SHP77 treated with DMSO at 0.1 percent for 48 hours (cell line): ENCODE data around the gene CAMK1D.

Experiments used
- DNase-seq: peaks from one replicate; lab custom pipeline; 2025; lab: John Stamatoyannopoulos, UW

CAMK1D gene

GRCh38 chr10:12828736-12829135, 479.4 kb downstream of the CAMK1D start:
- DNase-seq: no peak

DNA sequence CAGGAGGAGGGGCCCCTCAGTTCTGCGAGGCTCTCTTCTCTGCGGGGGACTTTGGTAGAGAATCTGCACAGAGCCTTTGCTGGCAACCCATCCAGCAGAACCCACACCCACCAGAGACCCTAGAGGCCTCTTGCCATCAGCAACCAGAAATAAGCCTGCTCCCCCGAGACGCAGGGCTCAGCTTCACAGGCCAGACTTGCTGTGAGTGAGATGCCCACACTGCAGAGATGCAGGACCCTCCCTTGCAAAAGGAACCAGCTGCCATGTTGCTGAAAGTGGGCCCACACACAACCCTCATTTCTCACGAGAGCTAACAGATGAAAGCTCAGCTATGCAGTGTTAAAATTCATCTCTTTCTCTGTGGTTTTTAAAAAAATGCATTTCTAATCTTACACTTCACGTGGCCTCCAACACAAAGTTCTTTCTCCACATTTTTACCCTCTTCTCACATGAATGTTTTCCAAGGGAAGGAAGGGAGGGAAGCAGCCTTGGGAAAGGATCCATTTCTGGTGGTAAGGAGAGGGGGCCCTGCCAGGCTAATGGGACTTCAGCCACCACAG, 480.6 kb downstream of the CAMK1D start:
- DNase-seq: no peak

GRCh38 chr10:12832096-12832495, 482.7 kb downstream of the CAMK1D start:
- no peak for DNase-seq

GRCh38 chr10:12833451-12833850, 484.1 kb downstream of the CAMK1D start:
- DNase-seq: no peak

- DNase-seq: no peak
Observed at GRCh38 chr10:12834116-12834665, 484.8 kb downstream of the CAMK1D start.

DNA sequence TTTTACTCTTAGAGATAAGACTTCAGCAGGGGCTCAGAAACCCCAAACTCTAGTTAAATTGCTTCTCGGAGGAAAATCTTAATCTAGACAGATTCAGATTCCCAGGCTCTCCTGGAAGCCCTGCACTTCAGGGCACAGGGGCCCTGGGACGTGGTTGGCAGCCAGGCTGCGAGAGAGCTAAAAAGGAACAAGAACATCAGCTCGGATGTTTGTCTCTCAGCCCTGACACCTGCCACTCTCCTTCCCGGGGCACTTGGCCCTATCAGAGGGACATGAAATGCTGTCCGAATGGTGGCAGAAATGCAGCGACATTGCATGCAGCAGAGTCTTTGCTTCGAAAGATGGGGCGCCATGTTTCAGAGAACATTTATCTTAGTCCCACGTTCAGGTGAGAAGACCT, 485.4 kb downstream of the CAMK1D start:
- DNase-seq: no peak

DNA sequence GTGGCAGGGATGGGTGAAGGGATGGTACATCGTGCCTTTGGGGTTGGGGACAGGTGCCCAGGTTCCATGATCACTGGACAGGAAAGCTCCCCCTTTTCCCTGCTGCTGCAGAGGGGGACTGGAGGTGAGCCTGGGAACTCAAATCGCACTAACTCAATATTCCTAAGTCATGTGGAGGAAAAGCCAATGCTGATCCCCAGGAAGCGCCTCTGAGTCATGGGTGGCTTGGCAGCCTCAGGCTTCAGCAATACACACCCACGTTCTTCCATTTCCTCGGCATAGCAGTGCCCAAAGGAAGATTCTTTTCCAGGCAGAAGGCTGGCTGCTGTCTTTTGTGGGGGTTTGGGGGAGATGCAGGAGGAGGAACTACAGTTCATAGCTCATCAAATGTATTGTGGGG, 486.4 kb downstream of the CAMK1D start:
- no peak for DNase-seq

DNA sequence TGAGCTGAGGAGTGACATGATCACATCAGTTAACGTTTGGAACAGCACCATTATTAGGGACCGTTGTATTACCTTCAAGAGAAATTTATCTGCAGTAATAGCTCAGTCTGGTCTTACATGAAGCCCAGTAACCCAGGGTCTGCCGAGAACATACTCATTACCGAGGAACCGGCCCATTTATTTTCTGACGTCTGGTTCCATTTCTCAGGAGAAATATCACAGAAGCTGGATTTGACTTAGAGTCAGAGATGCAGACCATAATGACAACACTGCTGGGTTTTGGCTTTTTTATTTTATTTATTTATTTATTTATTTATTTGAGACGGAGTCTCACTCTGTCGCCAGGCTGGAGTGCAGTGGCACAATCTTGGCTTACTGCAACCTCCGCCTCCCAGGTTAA, 489.0 kb downstream of the CAMK1D start:
- DNase-seq: no peak

DNA sequence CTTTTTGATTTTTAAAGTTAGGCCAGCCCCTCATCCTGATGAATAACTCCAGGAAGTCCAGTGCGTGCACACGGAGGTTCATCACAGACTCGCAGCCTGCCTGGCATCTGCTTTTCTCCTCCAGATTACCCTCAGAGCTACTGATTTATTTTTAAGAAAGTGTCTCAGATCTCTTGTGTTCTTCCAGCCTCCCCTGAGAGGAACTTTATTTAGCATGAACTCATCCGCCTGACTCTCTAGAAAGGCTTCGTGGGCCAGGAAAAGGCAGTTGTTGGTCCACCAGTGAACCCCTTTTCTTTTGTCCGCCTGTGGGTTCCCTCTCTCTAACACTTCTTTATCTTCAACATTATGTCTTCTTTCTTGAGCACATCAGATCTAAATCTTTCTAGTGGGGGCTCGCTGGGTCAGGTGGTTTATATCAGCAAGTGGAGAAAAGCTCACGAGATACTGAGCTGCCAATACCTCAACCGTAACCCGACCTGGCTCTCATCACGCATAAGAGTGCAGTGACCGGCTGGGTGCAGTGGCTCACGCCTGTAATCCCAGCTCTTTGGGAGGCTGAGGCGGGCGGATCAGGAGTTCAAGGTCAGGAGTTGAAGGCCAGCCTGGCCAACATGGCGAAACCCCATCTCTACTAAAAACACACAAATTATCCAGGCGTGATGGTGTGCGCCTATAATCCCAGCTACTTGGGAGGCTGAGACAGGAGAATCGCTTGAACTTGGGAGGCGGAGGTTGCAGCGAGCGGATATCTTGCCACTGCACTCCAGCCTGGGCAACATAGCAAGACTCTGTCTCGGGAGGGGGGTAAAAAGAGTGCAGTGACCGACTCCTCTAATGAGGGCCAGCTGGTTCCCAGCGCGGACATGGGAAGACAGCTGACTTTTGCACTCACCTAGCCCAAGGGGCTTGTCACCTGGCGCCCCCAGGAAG, 489.9 kb downstream of the CAMK1D start:
- no peak for DNase-seq

DNA sequence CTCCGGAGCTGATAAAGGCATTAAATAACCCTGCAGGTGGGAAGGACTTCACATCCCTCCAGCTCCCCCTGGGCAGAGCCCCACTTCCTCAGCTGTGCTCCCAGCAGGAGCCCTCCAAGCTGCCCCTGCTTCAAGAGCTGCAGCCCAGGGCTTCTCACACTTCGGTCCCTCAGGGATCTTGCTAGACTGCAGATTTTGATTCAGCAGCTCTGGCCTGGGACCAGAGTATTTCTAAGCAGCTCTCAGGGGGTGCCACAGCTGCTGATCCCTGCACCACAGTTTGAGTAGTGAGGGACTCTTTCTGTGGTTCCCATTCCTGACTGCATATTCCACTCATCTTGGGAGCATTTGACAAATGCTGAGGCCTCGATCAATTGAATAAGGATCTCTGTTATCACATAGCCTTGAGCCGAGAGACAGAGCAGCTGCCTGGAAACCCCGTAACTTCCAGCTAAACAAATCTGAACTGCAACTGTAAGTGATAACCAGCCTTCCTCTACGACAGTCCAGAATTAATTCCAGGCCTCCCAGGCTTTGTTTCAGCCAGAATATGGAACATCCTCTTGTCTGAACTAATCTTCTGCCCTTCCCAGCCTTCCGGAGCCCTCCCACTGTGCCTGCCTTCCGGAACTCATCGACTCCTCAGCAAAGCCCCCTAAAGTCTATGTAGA, 490.7 kb downstream of the CAMK1D start:
- no peak for DNase-seq

DNA sequence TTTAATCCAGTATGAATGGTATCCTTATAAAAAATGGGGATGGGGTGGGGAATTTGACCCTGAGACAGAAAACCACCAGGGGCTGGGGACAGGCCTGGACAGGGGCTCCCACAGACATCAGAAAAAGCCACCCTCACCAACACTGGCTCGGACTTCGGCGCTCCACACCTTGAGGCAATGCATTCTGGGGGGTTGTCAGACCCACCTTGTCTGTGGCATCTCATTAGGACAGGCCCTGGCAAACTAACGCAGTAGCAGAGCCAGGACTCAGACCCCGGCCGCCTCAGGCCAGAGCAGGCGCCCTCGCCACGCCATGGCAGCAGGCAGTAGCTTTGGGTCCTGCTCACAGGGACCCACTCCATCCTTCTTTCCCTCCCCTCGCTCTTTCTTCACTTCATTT, 492.1 kb downstream of the CAMK1D start:
- DNase-seq: no peak

DNA sequence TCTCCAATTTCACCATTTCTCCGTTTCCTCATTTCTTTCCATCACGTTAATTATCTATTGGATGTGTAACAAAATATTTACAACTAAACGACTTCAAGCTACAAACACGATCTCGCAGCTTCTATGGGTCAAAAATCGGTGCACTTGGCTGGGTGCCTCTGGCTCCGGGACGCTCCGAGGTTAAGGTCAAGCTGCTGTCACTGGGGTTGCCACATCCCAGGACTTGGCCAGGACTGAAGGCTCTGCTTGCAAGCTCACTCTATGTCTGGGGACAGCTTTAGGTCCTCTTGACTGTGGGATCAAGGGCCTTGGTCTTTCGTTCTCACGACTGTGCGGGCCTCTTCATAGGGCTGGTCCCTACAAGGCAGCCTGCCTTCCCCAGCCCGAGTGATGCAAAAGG, 492.5 kb downstream of the CAMK1D start:
- DNase-seq: no peak

GRCh38 chr10:12842310-12842709, 493.0 kb downstream of the CAMK1D start:
- DNase-seq: no peak

DNA sequence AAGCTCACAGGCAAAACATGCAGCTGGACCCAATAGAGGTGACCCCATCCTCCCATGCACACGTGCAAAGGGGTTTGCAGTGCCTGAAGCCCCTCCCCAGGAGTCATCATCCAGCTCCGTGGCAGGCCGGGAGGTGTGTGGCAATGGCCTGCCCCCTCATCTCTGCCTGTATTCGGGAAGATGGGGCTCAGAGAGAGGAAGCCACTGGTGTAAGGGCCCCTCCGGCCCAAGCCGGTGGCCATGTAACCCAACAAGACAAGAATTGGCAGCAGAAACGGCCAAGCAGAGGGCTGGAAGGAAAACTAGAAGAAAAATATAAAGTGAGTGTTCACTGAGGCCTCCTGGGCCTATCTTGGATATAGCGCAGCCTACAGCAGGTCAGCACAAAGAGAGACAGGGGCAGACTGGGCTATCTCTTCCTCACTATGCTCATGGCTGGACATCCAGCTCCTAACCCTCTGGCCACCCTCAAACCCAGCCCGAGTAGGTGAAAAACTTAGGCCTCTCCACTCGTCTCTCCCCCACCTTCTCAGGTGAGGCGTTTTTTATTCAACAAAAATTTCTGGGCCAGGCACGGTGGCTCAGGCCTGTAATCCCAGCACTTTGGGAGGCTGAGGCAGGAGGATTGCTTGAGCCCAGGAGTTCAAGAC, 494.1 kb downstream of the CAMK1D start:
- no peak for DNase-seq

DNA sequence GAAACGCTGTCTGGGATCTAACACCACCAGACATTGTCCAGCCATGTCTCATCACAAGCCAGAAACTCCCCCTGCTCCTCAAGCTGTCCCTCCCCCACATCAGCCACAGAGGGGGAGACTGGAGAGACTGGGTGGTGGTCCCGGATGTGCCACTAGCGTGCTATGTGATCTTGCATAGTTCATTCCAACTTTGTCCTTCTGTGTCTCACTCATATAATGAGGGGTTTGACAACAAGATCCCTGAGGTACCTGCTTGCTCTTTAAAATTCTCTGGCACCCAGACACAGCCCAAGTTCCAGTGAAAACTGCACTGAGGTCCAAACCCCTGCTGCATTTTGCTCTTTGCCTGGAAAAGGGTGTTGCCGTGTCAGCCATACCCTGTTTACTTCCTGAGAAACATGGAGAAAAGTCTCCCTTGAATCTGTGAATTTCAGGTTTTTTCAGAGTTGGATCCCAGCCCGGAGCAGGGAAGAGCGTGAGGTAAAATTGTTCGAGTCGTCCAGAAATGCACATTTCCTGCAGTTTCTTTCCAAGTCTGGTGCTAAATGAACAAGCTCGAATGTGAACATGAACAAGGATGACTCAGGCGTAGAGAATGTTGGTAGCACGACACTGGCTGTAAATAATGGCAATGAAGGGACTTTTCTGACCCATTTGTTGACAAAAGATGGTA, 495.6 kb downstream of the CAMK1D start:
- DNase-seq: no peak

GRCh38 chr10:12846718-12847117, 497.4 kb downstream of the CAMK1D start:
- no peak for DNase-seq

DNA sequence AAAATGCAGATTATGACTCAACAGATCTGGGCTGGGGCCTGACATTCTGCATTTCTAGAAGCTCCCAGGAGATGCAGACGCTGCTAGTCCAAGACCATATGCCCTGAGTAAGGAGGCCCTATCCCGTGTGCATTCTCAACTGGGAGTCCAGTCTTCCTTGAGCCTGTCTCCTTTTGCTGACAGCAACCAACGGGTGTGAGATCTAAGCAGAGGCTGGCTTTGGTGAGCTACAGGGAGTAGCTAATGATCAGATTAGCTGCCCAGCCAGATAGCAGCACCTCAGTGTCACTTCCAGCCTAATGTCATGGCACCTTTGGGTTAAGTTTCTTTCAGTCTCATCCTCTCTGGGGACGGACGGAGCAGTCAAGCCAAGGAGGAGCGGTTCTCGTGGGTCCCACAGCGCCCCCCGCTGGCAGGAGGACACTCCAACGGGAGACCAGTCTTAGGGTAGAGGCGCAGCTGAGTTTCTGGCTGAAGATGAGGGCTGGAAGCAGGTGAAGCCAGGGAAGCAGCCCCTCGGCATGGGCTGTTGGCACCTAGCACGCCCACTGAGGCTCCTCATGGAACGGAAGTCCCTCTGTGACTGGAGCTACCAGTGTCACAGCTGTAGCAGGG, 498.1 kb downstream of the CAMK1D start:
- peak; percentile 19 for DNase-seq

GRCh38 chr10:12848439-12849173, 499.3 kb downstream of the CAMK1D start:
- no peak for DNase-seq

DNA sequence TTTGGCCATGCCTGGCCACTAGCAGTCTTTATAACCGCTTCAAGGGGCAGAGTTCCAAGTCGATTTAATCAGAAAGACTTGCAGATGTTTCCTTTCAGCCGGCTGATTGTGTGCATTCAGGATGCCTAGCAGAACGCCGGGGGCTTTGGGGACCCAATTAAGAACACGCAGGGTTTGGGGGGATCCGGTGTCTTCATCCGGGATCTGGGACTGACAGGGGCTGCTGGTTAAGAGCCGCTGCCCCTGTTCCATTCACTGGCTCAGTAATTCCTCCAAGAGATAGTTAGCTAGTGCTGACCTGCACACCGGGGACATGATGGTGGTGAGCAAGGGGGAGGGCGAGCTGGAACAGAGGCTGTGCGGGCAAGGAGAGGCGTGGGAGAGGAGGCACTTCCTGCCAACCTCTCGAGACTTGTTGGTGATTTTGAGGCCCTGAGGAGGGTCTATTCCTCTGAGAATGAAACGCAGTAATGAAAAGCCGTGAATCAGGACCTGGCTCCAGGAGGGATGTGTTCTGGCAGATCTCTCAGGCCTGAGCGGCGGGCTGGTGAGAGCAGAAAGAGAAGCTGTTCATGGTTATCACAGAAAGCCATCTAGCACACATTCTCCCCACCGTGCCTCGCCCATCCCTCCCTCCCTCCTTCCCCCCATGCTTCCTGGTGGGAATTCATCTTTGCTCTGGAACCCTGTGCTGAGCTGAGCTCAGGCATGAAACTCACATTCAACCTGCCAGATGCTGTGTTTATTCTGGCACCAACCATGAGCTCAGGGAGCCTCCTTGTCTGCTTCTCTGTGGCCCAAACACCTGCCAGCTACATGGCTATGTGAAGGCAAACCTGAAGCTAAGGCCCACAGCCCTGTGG, 500.2 kb downstream of the CAMK1D start:
- DNase-seq: peak; percentile 51

- no peak for DNase-seq
Observed at GRCh38 chr10:12852687-12853086, 503.3 kb downstream of the CAMK1D start.
